Uterus (tissue), 4 donors: ENCODE measurements around the gene ANKRD30B. TPM values are rescaled to one million over a fixed set of nuclear protein-coding genes. Genes with fewer than 3 reads are reported as not detected.
"Not testable (repeated sequence)": the region's sequence is repeated elsewhere in the genome, so short reads cannot be mapped to it uniquely, and the experiment has no call there.

Experiments used
- DNase-seq, 2 donors: peaks; one replicate each; pipeline ENCODE4 v3.0.0-alpha.2; 2019 to 2020
- H3K27ac ChIP-seq, 2 donors: fragments of 200-600 bp; sonication (generic); 1 replicate in 1 of 2; 2 replicates in 1 of 2; pipeline ENCODE4 v1.5.1; 2016 to 2018
- H3K27me3 ChIP-seq, 2 donors: fragments of 200-600 bp; sonication (generic); one replicate each; pipeline ENCODE4 v1.5.1; 2018 to 2019; ENCODE audit warnings: control low read depth in 1 of 2
- H3K36me3 ChIP-seq, 2 donors: fragments of 200-600 bp; sonication (generic); one replicate each; pipeline ENCODE4 v1.5.1; 2019; ENCODE audit warnings: control low read depth in 1 of 2
- H3K4me1 ChIP-seq, 2 donors: fragments of 200-600 bp; sonication (generic); one replicate each; pipeline ENCODE4 v1.5.1; 2018 to 2019; ENCODE audit warnings: control low read depth in 1 of 2
- H3K4me3 ChIP-seq, 2 donors: fragments of 200-600 bp; sonication (generic); 1 replicate in 1 of 2; 2 replicates in 1 of 2; pipeline ENCODE4 v1.5.1; 2018 to 2019; ENCODE audit warnings: mild to moderate bottlenecking in 1 of 2
- H3K9me3 ChIP-seq, 2 donors: fragments of 200-600 bp; sonication (generic); one replicate each; pipeline ENCODE4 v1.5.1; 2019; ENCODE audit warnings: control low read depth in 1 of 2
- POLR2A ChIP-seq, 2 donors: fragments of 450-650 bp; IDR thresholded peaks; one replicate each; pipeline ENCODE4 v1.6.1; 2016; ENCODE audit warnings: antibody characterized with exemption in 2 of 2, mild to moderate bottlenecking in 1 of 2, moderate library complexity in 1 of 2
- intact Hi-C: fragments of 100-400 bp; cut with DNase I; formaldehyde crosslinking; loops from one replicate; pipeline ENCODE4 v1.15.1; 2023; ENCODE audit warnings: low total_unique reads
- total RNA-seq, 4 donors: library from RNA; depleted of rRNA in 3 of 4; stranded (reverse); fragments of >200 nt in 3 of 4; gene quantifications; one replicate each; pipeline versions ENCODE4 v1.1.0 to v1.2.4, GENCODE V29; 2014 to 2023
- TF ChIP-seq, protein P1 (sequence below), 4 experiments: fragments of 200-600 bp in 2 of 4; fragments of 450-650 bp in 2 of 4; sonication (generic) in 2 of 4; IDR thresholded peaks; one replicate each; pipeline ENCODE4 v1.5.1; 2016 to 2019; ENCODE audit warnings: antibody characterized with exemption in 4 of 4, mild to moderate bottlenecking in 2 of 4, moderate library complexity in 1 of 4
- donor health status: DM: yes; HTN: yes; CAD: no.

ANKRD30B gene, protein sequence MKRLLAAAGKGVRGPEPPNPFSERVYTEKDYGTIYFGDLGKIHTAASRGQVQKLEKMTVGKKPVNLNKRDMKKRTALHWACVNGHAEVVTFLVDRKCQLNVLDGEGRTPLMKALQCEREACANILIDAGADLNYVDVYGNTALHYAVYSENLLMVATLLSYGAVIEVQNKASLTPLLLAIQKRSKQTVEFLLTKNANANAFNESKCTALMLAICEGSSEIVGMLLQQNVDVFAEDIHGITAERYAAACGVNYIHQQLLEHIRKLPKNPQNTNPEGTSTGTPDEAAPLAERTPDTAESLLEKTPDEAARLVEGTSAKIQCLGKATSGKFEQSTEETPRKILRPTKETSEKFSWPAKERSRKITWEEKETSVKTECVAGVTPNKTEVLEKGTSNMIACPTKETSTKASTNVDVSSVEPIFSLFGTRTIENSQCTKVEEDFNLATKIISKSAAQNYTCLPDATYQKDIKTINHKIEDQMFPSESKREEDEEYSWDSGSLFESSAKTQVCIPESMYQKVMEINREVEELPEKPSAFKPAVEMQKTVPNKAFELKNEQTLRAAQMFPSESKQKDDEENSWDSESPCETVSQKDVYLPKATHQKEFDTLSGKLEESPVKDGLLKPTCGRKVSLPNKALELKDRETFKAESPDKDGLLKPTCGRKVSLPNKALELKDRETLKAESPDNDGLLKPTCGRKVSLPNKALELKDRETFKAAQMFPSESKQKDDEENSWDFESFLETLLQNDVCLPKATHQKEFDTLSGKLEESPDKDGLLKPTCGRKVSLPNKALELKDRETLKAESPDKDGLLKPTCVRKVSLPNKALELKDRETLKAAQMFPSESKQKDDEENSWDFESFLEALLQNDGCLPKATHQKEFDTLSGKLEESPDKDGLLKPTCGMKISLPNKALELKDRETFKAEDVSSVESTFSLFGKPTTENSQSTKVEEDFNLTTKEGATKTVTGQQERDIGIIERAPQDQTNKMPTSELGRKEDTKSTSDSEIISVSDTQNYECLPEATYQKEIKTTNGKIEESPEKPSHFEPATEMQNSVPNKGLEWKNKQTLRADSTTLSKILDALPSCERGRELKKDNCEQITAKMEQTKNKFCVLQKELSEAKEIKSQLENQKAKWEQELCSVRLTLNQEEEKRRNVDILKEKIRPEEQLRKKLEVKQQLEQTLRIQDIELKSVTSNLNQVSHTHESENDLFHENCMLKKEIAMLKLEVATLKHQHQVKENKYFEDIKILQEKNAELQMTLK (N-terminal part only)
- total RNA-seq = not detected

DNA sequence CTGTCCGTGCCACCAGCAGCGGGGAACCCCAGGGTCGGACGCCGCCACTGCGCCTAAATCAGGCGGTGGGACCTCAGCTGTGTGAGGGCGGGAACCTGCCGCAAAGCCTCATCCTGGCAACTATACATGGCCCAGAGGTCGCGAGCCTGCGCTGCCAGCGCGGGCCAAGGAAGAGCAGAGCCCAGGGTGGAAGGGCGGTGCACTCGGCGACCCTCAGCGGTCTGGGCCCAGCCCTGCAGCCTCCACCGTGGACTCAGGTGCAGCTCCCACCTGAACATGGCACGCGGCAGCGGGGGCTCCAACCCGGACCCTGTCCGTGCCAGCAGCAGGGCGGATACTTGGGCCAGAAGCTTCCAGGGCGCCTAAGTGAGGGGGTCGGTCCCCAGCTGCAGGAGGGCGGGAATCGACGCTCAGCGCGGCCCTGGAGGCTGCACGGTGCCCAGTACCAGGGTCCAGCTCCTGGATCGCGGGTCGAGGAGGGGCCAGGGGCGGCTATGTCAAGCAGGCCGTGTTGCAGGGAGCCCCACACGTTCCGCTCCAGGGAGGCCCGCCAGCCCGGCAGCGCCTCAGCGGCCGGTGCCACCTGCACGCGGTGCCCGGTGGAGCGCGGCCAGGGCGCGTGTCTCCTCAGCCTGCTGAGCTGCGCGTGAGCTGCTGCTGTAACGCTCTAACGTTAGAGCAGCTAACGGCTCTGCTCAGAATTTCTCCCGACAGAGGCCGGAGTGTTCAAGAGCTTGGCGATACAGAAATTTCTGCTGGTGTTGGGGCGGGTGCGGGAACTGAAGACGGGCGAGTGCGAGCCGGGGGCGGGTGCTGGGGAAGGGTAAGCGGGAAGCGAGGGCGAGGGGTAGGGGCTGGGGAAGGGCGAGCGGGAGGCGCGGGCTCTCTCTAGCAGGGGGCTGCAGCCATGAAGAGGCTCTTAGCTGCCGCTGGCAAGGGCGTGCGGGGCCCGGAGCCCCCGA is at the start of gene ANKRD30B:
Gene ANKRD30B (plus strand): TSS at position 660 of the 962 bp plus-strand sequence. CDS start 248 bp downstream, at position 908.
- Histone ChIP-seq H3K27me3 (no peaks in the 10 kb centered on the region), H3K36me3 (no peaks in the 10 kb centered on the region), H3K4me3 (no peak within 1 kb of the TSS), H3K9me3 (no peaks in the 10 kb centered on the region), H3K27ac (no peak within 1 kb of the TSS), H3K4me1 (no peaks in the 10 kb centered on the region)
- intact Hi-C loops = no loop called here
- no peak for DNase-seq
- TF ChIP-seq, protein P1, sequence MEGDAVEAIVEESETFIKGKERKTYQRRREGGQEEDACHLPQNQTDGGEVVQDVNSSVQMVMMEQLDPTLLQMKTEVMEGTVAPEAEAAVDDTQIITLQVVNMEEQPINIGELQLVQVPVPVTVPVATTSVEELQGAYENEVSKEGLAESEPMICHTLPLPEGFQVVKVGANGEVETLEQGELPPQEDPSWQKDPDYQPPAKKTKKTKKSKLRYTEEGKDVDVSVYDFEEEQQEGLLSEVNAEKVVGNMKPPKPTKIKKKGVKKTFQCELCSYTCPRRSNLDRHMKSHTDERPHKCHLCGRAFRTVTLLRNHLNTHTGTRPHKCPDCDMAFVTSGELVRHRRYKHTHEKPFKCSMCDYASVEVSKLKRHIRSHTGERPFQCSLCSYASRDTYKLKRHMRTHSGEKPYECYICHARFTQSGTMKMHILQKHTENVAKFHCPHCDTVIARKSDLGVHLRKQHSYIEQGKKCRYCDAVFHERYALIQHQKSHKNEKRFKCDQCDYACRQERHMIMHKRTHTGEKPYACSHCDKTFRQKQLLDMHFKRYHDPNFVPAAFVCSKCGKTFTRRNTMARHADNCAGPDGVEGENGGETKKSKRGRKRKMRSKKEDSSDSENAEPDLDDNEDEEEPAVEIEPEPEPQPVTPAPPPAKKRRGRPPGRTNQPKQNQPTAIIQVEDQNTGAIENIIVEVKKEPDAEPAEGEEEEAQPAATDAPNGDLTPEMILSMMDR (IDR thresholded peaks at IDR 0.05) = no peak
- no peak for TF ChIP-seq POLR2A (IDR thresholded peaks at IDR 0.05)

DNA sequence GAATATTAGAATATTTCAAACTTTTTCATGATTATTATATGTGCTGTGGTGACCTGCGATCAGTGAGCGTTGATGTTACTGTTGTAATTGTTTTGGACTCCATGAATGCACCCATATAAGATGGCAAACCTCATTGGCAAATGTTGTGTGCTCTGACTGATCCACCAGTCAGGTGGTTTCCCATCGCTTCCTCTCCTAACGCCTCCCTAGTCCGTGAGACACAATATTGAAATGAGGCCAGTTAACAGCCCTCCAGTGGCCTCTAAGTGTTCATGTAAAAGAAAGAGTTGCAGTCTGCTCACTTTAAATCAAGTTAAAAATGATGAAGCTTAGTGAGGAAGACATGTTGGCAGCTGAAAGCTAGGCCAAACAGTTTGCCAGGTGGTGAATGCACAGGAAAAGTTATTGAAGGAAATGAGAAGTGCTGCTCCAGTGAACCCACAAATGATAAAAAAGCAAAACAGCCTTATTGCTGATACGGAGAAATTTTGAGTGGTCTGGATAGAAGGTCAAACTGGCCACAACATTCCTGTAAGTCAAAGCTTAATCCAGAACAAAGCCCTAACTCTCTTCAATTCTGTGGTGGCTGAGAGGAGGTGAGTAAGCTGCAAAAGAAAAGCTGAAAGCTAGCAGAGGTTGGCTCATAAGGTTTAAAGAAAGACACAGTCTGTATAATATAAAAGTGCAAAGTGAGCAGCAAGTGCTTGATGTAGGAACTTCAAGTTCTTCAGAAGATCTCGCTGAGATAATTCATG is 46.5 kb upstream of the ANKRD30B start:
- H3K4me3 ChIP-seq, H3K4me1 ChIP-seq, H3K36me3 ChIP-seq, H3K27me3 ChIP-seq, DNase-seq, intact Hi-C loops, H3K9me3 ChIP-seq, H3K27ac ChIP-seq: not testable (repeated sequence)

DNA sequence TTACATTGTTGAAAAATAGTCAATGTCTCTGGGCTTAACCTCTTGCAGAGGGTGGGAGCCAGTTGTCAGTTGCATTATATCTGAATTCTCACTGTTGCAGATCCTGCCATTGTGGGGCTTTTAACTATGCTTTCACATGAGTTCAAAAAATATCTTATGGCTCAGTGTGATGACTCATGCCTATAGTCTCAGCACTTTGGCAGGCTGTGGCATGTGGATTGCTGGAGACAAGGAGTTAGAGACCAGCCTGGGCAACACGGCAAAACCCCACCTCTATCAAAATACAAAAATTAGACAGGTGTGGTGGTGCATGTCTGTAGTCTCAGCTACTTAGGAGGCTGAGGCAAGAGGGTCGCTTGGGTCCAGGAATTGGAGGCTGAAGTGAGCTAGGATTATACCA is 38.2 kb upstream of the ANKRD30B start:
- H3K4me3 ChIP-seq, H3K4me1 ChIP-seq, H3K9me3 ChIP-seq, intact Hi-C loops, H3K27me3 ChIP-seq, H3K27ac ChIP-seq, DNase-seq, H3K36me3 ChIP-seq: not testable (repeated sequence)

DNA sequence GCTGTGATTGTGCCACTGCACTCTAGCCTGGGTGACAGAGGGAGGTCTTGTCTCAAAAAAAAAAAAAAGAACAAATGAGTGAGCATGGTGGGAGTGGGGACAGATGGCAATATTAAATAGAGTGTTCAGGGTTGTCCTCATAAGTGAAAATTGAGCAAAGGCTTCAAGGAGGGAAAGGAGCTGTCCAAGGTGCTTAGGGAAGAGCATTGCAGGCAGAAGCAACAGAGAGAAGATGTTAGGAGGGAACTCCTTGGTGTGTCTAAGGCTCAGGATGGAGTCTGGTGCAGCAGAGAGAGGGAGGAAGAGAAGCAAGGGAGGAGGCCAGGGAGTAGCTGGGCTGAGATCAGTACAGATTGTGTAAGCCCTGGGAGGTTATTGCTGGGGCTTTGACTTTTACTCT is 26.4 kb upstream of the ANKRD30B start:
- H3K27me3 ChIP-seq, H3K9me3 ChIP-seq, DNase-seq, H3K4me3 ChIP-seq, intact Hi-C loops, H3K27ac ChIP-seq, H3K36me3 ChIP-seq, H3K4me1 ChIP-seq: not testable (repeated sequence)

DNA sequence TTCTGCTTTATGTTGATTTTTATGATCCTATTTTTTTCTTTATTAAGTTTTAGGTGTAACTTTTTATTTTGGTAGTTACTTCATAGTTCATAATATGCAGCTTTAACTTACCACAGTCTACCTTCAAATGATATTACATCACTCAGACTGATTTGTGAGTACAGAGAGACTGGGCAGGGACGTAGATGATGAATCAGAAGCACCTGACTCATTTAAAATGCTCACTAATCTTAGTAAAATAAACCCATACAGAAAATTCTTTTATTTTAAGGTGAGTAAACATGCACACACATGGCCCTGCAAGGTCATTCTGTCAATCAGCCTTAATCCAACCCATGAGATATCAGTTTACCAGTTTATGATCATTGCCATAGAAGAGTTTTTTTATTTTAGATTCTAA is 8.9 kb upstream of the ANKRD30B start:
- H3K4me3 ChIP-seq, H3K36me3 ChIP-seq, DNase-seq, H3K9me3 ChIP-seq, H3K4me1 ChIP-seq, H3K27ac ChIP-seq, H3K27me3 ChIP-seq, intact Hi-C loops: not testable (repeated sequence)

DNA sequence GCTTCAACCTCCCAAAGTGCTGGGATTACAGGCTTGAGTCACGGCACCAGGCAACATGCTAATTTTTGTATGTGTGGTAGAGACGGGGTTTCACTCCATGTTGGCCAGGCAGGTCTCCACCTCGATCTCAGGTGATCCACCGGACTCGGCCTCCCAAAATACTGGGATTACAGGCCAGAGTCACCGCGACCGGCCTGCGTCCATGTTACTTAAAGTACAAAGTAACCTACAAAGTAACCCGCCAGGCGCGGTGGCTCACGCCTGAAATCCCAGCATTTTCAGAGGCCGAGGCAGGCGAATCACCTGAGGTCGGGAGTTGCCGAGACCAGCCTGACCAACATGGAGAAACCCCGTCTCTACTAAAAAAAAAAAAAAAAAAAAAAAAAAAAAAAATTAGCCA is 1.1 kb upstream of the ANKRD30B start:
- TF ChIP-seq, protein P1 (IDR thresholded peaks at IDR 0.05) = no peak
- no peak for TF ChIP-seq POLR2A (IDR thresholded peaks at IDR 0.05)
- no peak overlapping the region for H3K4me3 ChIP-seq
- no peaks in the 10 kb centered on the region for H3K4me1 ChIP-seq
- intact Hi-C loops = no loop called here
- H3K27ac ChIP-seq = no peak overlapping the region
- H3K27me3 ChIP-seq = no peaks in the 10 kb centered on the region
- DNase-seq = no peak
- no peaks in the 10 kb centered on the region for H3K9me3 ChIP-seq
- no peaks in the 10 kb centered on the region for H3K36me3 ChIP-seq
